Stimulated activated CD4-positive, alpha-beta T cell treated with anti-CD3 and anti-CD28 coated beads, Interleukin-4, amount 100 ng/mL, for 1 hour (primary cell): ENCODE data around the gene FAM163A.
"Not testable (repeated sequence)": the region's sequence is repeated elsewhere in the genome, so short reads cannot be mapped to it uniquely, and the experiment has no call there.

ENCODE experiments used
- DNase-seq: peaks from one replicate; pipeline ENCODE4 v3.0.0-alpha.2; 2020

The FAM163A gene

DNA sequence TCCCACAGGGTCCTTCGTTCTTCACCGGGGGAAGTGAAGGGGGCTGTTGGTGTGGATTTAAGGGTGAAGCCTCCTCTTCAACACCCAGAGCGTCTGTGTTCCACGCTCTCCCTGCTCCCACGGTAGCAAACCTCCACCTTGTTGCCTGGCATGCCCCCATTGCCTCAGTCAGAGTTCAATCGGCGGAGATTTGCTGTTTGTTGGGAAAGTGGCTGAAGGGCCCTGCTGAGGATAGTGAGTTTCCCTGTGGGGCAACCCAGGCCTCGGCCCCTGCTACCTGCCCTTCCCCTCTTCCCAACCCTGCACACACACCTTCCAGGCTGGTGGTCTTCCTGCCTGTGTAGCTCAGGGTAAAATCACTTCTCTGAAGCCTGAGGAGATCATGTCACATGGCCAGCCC is 74.0 kb downstream of the FAM163A start:
- no peak for DNase-seq

DNA sequence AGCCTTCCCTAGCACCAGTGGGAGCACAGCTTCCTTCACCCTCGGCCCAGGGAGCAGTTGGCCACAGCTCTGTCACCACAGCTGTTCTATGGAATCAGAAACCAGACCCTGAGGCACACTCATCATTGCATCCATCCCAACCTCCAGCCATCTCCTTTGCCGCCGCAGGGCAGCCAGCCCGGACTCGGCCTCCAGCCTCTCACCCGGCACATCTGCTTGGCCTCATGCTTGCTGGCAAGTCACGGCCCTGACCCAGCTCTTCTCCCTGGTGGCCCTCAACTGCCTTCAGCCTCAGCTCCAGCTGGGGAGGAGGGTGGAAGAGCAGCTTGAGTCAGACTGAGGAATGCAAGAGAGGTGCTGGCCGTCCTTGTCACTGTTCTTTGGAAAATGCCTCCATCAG is 74.7 kb downstream of the FAM163A start:
- no peak for DNase-seq

DNA sequence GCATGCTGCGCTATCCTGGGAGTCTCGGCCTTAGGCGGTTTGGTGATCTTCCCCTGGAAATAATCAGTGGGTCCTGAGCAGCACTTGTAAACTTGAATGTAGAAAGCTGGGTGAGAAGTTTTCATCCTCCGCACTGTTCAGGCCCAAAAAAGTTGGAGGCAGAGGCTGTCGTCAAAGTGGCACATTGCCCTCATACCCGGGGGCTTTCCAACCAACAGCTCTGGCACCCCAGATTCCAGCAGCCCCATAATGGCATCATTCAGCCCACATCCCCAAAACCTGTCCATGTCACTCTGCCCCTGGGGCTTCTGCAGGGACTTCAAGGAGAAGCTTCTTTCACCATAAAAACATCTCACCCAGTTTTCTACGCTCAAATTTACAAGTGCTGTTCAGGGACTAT is 75.2 kb downstream of the FAM163A start:
- DNase-seq: no peak

DNA sequence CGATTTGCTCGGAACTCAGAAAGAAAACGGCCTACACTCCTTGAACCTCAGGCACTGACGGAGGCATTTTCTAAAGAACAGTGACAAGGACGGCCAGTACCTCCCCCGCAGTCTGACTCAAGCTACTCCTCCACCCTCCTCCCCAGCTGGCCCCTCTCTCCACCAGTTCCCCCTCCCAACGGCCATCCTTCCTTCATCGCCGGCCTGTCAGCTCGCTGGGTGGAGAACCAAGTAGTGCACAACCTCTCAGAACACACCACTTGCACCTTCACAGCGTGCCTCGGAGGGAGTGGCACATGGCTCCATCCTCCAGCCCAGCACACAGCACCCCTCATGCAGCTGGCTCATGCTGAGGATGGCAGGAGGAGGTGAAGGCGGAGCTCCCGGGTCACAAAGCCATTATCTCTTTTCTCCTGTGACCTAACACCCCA is 75.7 kb downstream of the FAM163A start:
- DNase-seq: no peak

DNA sequence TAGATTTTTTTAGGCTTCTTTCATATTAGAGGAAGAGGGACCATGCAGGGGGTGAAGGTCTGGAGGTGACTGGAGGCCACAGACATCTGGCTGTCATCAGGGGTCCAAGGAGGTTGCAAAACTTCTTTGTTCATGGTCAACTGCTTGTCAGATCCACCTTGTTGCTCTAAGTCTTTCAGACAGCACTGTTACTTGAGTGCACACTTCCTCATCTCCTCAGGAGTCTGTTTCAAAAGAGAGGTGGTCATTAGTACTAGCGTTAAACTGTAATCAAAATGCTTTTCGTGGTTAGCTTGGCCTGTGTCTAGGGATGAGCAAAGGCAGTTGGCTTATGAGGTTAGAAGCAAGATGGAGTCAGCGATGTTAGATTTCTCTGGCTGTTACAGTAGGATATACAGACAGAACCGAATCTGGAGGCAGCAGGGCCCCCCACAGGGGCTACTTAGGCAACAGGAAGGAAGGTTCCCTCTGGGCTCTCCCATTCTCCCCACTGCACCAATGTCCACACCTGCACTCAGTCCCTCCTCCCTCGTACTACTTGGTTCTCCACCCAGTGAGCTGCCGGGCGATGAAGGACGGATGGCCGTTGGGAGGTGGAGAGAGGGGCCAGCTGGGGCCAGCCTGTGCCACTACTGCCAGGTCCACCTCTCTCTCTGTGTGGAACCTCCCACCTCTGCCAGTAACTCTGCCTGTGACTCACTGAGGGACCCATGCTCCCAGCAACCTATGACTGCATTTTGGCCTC is 77.3 kb downstream of the FAM163A start:
- no peak for DNase-seq

DNA sequence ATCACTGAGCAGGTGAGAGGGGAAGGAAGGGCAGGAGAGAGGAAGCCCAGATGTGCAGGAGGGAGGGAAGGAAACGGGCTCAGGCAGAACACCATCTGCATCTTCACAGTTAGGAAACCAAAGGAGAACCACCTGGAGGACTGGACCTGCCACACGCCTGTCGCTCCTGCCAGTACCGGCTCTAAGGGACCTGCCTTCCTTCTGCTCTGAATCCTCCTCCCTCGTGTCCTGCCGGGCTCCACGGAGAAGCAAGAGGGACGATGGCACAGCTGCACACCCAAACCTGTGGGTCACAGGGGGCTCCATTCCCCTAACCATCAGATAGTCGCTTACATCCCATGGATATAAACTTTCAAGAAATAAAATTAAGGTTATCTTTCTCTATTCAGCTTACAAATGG is 78.4 kb downstream of the FAM163A start:
- DNase-seq: no peak

DNA sequence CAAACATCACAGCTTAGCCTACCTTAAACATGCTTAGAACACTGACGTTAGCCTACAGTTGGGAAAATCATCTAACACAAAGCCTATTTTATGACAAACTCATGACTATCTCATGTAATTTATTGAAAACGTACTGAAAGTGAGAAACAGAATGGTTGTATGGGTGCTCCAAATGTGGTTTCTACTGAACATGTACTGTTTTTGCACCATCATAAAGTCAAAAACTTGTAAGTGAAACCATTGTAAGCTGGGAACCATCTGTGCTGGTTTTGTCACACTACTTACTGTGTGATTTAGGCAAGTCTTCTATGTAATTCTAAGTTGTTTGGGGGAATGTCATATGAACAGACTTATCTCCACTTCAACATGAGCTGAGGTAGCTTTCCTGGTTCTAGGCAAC is 79.0 kb downstream of the FAM163A start:
- no peak for DNase-seq

DNA sequence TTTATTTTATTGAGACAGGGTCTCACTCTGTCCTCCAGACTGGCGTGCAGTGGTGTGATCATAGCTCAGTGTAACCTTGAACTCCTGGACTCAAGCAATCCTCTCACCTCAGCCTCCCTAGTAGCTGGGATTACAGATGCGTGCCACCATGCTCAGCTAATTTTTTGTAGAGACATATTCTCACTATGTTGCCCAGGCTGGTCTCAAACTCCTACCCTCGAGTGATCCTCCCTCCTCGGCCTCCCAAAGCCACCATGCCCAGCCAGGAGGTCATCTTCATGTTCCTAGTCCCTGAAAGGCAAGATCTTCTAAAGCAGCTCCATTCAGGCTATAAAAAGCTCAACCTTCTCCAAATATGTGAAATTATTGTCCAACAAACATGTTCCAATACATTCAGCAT is 80.6 kb downstream of the FAM163A start:
- no peak for DNase-seq

DNA sequence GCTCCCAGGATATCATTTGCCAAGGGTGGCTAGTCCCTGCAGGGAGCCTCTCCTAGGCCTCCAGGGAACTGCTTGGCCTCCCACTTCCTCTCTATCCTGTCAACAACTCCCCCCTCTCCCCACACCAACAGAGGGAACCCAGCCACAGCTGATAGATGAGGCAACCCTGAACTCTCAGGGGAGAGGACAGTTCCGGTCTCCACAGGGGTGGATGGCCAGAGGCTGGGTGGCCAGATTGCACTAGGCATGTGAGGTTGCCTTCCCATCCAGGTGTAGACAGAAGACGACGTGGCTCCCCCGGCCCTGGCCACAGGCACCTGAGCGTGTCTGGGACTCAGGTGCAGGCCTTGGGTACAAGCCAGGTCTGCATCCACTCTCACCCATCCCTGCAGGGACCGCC is 81.2 kb downstream of the FAM163A start:
- no peak for DNase-seq

DNA sequence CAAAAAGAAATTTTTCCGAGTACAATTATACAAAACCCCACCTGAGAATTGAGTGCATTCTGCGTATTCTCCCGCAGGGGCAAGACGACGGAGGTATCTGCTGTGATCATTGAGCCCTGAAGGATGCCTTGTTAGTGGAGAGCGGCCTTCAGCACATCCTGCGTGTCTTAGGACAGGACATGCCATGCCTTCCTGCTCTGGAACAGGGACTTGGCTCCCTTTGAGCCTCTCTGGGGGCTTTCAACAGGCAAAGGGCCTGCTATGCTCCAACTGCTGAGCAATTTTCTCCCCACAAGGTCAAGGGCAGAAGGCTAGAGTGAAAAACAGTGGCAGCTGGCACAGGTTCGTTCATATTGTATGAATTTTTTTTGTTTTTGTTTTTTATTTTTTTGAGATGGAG is 82.1 kb downstream of the FAM163A start:
- no peak for DNase-seq

DNA sequence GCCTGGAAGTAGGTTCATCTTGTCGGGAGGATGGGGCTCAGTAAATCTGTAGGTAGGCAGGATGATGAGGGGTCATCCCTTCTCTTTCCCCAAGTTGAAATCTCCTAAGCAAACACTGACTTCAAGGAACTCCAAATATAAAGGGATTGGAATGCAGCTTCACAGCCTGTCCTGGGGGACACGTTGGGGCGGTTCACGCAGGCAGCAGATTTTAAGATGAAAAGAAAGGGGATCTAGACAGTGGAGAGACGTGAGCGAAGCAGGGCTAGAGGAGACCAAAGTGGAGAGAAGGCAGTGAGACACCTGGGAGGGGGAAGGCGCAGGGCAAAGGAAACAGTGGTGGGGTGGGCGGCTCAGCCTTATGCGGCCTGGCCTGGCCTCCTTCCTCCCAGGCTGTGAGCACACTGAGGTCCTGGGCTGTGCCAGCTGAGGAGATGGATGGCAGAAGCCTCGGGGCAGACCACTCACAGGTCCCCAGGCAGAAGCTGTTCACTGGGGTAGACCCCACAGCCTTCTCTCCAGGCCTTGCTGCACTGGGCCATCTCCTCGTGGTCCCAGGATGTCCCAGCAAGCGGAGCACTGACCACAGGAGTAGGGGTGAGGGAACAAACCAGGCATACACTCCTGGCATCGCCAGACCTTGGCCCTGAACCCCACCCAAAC is 82.8 kb downstream of the FAM163A start:
- DNase-seq: no peak

DNA sequence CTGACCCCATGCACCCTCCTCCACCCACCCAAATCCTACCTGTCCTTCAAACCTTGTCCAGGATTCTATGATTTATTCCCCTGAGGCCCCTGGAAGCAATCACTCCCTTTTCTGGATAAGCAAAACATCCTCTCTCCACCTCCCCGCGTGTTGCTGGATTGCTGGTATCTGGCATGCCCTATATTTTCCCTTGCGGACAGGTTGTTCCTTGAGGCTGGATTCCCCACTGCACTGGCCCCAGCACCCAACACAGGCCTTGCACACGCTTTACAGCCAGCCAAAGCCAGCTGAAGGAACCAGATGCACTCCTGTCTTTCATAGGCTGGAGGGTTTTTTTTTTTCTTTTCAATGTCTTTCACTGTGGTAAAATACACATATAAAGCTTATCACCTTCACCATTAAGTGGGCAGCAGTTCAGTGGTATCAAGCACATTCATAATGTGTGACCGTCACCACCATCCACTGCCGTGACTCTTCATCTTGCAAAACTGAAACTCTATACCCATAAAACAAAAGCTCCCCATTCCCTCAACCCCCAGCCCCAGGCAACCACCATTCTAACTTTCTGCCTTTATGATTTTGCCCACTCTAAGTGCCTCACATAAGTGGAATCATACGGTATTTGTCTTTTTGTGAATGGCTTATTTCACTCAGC is 83.7 kb downstream of the FAM163A start:
- no peak for DNase-seq

DNA sequence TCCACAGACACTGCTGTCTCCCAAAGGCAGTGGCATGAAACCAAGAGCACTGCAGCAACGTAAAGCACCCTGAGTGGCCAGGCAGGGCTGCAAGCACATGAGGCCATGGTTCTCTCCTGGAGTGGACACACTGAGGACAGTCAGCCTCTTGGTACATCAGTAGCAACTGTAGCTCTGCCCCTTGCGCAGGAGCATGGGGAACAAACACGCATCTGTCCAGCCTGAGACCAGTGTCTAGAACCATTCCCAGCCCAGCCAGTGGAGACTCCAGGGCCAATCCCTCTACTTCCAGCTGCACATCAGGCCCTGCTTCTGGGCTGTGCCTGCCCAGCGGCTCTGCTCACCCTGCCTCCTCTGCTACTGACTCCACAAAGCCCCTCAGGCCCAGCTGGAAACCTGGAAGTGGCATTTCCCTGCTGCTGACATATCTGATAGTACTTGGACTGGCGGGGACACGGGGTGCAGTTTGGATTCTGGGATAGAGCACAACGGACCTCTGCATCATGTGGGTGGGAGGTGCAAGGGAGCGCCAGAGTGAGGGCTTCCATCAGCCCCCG is 85.5 kb downstream of the FAM163A start:
- no peak for DNase-seq

DNA sequence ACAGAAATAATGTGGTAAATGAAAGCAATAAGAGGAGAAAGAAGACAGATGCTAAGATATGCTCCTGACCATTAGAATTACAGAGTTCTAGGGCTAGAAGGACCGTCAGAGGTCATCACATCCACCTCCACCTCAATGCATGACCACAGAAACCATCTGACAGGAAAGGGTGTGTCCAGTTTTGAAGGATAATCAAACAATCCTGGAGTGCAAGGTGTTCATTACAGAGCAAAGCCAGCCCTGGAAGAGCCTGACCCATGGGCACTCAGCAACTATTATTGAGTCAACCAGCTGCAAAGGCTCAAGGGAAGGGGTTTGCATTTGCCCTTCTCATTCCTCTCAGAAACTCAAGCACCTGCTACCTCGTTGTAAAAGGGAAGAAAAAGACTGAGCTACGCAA is 88.1 kb downstream of the FAM163A start:
- no peak for DNase-seq

DNA sequence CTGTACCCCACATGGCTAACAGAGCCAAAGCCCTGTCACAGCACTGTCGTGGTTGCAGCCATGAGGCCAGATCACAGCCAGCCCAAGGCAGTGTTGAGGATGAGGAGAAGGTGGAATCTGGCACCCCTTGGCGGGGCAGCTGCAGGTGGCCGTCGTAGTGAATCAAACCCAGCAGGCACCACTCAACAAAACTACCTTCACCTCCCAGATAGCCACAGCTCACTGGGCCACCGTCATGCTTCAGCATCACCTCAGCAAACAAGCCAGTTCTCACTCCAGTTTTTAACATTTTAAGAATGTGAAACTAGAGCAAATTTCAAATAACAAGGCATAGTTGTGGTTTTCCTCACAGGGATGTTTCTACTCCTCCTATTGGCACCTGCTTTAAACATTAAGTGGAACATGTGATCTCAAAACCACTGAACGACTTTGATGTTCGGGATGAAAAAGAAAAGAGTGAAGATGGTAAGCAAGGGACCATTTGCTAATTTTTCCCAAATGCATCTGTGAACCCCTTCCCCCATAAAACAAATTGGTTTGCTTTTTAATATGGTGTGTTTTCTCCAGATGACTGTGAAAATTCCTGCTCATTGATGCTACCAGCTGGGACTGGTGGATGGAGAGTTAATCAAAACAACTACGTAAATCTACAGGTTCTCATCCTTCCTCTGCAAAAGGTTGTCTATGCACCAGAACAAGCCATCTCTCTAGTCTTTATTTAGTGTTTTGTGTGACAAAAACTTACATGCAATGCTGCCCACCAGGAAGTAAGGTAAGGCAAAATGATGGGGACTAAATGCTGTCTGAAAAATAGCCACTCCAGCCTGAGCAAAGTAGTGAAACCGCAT is 89.0 kb downstream of the FAM163A start:
- no peak for DNase-seq

DNA sequence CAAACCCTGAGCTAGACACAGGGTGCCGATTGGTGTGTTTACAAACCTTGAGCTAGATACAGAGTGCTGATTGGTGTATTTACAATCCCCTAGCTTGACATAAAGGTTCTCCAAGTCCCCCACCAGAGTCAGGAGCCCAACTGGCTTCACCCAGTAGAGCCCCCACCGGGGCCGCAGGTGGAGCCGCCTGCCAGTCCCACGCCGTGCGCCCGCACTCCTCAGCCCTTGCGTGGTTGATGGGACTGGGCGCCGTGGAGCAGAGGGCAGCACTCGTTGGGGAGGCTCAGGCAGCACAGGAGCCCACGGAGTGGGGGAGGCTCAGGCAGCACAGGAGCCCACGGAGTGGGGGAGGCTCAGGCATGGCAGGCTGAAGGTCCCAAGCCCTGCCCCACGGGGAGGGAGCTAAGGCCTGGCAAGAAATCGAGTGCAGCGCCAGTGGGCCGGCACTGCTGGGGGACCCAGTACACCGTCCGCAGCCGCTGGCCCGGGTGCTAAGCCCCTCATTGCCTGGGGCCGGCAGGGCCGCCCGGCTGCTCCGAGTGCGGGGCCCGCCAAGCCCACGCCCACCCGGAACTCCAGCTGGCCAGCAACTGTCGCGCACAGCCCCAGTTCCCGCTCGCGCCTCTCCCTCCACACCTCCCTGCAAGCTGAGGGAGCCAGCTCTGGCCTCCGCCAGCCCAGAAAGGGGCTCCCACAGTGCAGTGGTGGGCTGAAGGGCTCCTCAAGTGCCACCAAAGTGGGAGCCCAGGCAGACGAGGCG is 93.8 kb downstream of the FAM163A start:
- not testable (repeated sequence) for DNase-seq

DNA sequence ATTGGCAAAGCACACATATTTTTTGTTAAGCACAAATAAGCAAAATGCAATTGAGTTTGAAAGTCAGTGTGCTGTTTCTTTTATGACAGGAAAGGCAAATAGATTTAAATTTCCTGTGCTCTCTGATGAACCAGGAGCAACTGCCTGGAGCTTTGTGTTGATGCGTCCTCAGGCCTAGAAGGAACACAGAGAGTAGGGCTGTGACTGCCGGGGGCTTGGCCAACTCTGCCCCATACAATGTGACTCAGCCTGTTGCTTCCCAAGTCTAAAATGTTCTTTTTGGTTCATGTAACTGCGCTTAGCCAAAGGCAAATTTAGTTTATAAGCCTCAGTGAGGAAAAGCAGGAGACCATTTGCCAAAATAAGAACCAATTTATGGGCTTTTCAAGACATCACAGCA is 97.0 kb downstream of the FAM163A start:
- DNase-seq: no peak

DNA sequence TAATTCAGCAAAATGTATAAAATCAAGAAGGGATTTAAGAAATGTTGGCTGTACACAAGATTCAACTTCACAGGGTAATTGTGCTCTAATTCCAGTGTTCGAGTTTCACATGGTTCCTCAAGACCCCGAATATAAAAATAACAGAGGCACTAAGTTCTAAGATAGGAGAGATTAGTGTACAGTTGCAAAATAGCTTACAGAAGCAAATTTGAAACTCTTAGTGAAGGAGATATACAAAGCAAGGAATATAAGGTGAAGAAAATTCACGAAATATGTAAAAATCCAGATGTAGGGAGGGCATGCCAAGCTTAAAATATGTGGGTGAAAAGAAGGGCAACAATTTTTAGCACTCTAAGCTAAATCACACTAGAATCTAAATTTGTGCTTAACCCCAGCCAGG is 105.1 kb downstream of the FAM163A start:
- no peak for DNase-seq

DNA sequence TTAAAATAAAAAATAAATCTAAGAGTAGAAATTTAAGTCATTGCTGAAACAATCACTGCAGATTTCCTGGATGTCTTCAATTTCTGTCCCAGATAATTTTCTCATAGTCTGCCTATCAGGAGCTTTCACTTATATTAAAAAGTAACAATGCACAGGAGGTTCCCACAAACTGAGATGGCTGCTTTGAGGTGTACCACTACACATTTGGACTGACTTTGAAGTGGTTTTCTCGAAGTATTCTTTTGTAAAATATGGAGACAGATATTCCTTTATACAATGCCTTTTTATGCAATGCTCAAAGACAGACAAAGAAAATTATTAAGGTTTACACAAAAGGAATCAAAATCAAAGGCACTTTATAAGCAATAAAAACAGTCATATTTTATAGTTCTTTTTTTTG is 110.0 kb downstream of the FAM163A start:
- DNase-seq: no peak

DNA sequence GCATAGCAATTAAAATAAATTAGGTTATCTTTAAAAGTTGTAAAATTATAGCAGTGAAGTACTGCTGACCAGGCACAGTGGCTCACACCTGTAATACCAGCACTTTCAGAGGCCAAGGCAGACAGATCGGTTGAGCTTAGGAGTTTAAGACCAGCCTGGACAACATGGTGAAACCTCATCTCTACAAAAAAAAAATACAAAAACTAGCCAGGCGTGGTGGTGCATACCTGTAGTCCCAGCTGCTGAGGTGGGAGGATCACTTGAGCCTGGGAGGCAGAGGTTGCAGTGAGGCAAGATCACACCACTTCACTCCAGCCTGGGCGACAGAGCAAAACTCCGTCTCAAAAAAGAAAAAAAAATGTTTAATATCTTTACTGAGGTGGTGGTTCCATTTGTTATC is 112.7 kb downstream of the FAM163A start:
- not testable (repeated sequence) for DNase-seq

DNA sequence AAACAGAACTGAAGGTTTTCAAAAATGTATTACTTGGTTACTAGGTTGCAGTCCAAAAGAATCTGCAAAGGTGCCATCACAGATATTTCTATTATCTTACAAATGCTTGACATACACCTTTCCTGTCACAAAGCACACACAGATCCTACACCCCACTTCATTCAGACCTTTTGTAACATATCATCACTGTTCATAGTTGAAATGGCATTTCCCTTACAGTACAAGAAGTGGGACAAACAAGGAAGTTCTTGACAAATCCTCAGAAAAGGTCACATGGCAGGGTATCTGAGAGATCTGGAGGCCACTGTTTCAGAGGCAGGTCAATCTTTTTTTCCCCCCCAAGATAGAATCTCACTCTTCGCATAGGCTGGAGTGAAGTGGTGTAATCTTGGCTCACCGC is 113.2 kb downstream of the FAM163A start:
- DNase-seq: no peak

DNA sequence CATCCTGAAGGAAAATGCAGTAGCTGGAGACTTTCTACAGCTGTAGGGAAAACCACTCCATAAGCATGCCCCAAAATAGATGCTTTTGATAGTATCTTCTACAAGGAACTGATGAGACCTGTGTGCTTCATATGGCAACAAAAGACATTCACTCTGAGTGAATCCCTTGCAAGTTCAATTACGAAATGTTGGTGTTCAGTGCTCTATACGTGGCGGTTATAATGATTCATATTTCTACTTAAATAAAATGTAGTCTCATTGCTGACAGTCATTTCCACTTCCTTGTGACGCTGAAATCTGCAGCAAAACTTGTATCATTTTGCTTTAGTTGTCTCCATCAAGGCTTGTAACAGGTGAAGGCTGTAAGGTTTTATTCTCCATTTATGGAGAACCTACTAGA is 113.9 kb downstream of the FAM163A start:
- no peak for DNase-seq
